K562 (cell line): ENCODE data around the gene SNU13. TPM values are rescaled to one million over a fixed set of nuclear protein-coding genes. Genes with fewer than 3 reads are reported as not detected.

Experiments
- EP300 ChIP-seq: IDR thresholded peaks from 2 replicates; pipeline ENCODE4 v1.6.1; 2012; ENCODE audit warnings: low read length, improper control_type of control experiment
- GABPA ChIP-seq: fragments of 200-800 bp; sonication (Bioruptor generic); conservative IDR thresholded peaks from 2 replicates; pipeline ENCODE4 v1.6.1; 2016; ENCODE audit warnings: low read depth, missing genetic modification characterization, missing compliant biosample characterization
- LEF1 ChIP-seq: fragments of 450-650 bp; IDR thresholded peaks from 2 replicates; pipeline ENCODE4 v1.6.1; 2016; ENCODE audit warnings: mild to moderate bottlenecking
- NFATC3 ChIP-seq: fragments of 450-650 bp; IDR thresholded peaks from 2 replicates; pipeline ENCODE4 v1.6.1; 2017; ENCODE audit warnings: mild to moderate bottlenecking
- NR1H2 ChIP-seq: sonication (generic); formaldehyde crosslinking; IDR thresholded peaks from 2 replicates; pipeline ENCODE4 v1.4.0; 2020; ENCODE audit warnings: mild to moderate bottlenecking, missing genetic modification reagents
- PYGO2 ChIP-seq: fragments of 450-650 bp; IDR thresholded peaks from 2 replicates; pipeline ENCODE4 v1.6.1; 2016; ENCODE audit warnings: mild to moderate bottlenecking, missing genetic modification characterization, moderate library complexity, missing compliant biosample characterization
- RBM14 ChIP-seq: fragments of 200-400 bp; formaldehyde crosslinking; IDR thresholded peaks from 2 replicates; pipeline ENCODE4 v1.6.1; 2018; ENCODE audit warnings: low read depth, mild to moderate bottlenecking, low read length, moderate library complexity, borderline replicate concordance; ENCODE audit not compliant: insufficient read depth
- STAT6 ChIP-seq: sonication (generic); formaldehyde crosslinking; IDR thresholded peaks from 2 replicates; pipeline ENCODE4 v1.8.1; 2023; ENCODE audit warnings: mild to moderate bottlenecking, missing genetic modification reagents
- TBP ChIP-seq: optimal IDR thresholded peaks from 2 replicates; pipeline ENCODE3; 2011; ENCODE audit warnings: low read depth, low read length, improper control_type of control experiment
- TFE3 ChIP-seq: fragments of 450-650 bp; formaldehyde crosslinking; IDR thresholded peaks from 2 replicates; pipeline ENCODE4 v1.4.0; 2020; ENCODE audit warnings: mild to moderate bottlenecking, mixed read lengths
- ZNF12 ChIP-seq: sonication (generic); formaldehyde crosslinking; IDR thresholded peaks from 2 replicates; pipeline ENCODE4 v1.4.0; 2020; ENCODE audit warnings: mild to moderate bottlenecking, missing genetic modification reagents
- ZNF232 ChIP-seq: sonication (generic); formaldehyde crosslinking; IDR thresholded peaks from 2 replicates; pipeline ENCODE4 v1.8.0; 2022; ENCODE audit warnings: mild to moderate bottlenecking, missing genetic modification reagents
- ZNF318 ChIP-seq, 2 experiments: fragments of 450-650 bp; IDR thresholded peaks; 2 replicates each; pipeline ENCODE4 v1.6.1; 2016; ENCODE audit warnings: mild to moderate bottlenecking in 2 of 2, borderline replicate concordance in 1 of 2, low read depth in 1 of 2, moderate library complexity in 1 of 2
- ZNF586 ChIP-seq: fragments of 450-650 bp; formaldehyde crosslinking; conservative IDR thresholded peaks from 2 replicates; pipeline ENCODE4 v1.4.0; 2020; ENCODE audit warnings: mild to moderate bottlenecking, moderate library complexity
- ZNF785 ChIP-seq: fragments of 250-450 bp; sonication (Bioruptor Pico); IDR thresholded peaks from 2 replicates; pipeline ENCODE4 v1.4.0; 2020; ENCODE audit warnings: mild to moderate bottlenecking
- polyA plus RNA-seq, 8 experiments: library from polyadenylated mRNA; depleted of rRNA in 4 of 8; stranded (reverse) in 5 of 8; unstranded in 3 of 8; fragments of >200 nt; fragmentation: Nextera tagmentation in 2 of 8; fragmentation: Illumina TruSeq in 1 of 8; extraction: Ambion mirVana in 2 of 8; extraction: Trizol in 1 of 8; gene quantifications; 2 replicates each; pipeline versions ENCODE4 v1.2.1 to v1.2.3, GENCODE V29; 2011 to 2014; ENCODE audit warnings: inconsistent platforms in 1 of 8, missing spikeins in 1 of 8
- total RNA-seq, 7 experiments: library from RNA; depleted of rRNA in 6 of 7; stranded (reverse); fragments of >200 nt in 6 of 7; fragmentation: Illumina TruSeq in 2 of 7; extraction: Trizol in 2 of 7; gene quantifications; 2 replicates each; pipeline versions ENCODE4 v1.2.1 to v1.2.3, GENCODE V29; 2011 to 2021; ENCODE audit warnings: low replicate concordance in 1 of 7

Gene SNU13
- total and polyA plus RNA-seq, 9 of the 15 experiments (the other 6 are each of a cell fraction or from before 2014, with no cell fraction given), result 185 to 981 (median 283) TPM

GRCh38 chr22:41688365-41689211 lies at the start of gene SNU13 (continued):
- TF ChIP-seq ZNF318 (IDR thresholded peaks at IDR 0.05; ENCODE audit: borderline replicate concordance in 1 of 2, low read depth in 1 of 2) (no peak), EP300 (no peak), NFATC3 (no peak), TFE3 (CRISPR knock-in tag) (no peak), ZNF785 (CRISPR knock-in tag) (no peak), RBM14 (no peak), LEF1 (no peak), PYGO2 (no peak), ZNF232 (CRISPR knock-in tag) (no peak), STAT6 (no peak), TBP (peak; percentile 69), NR1H2 (CRISPR knock-in tag) (no peak), ZNF12 (CRISPR knock-in tag) (no peak), GABPA (tag) (peak; percentile 94), ZNF586 (no peak)
